Sciatic nerve (tissue), 2 donors: ENCODE results near the gene PIGU. TPM values are rescaled to one million over a fixed set of nuclear protein-coding genes. Genes with fewer than 3 reads are reported as not detected.

ENCODE experiments used
- ATAC-seq: fragments of 200-7000 bp; cut with Tn5 transposase; one replicate; pipeline ENCODE4 v1.9.1; 2020; ENCODE audit warnings: mild to moderate bottlenecking, moderate library complexity
- DNase-seq: peaks from one replicate; pipeline ENCODE4 v3.0.0-alpha.2; 2020; ENCODE audit warnings: low spot score
- intact Hi-C: fragments of 100-400 bp; cut with DNase I; formaldehyde crosslinking; loops from one replicate; pipeline ENCODE4 v1.14.2; 2022
- total RNA-seq: library from RNA; stranded (reverse); fragmentation: NEBNext Ultra II Directional; extraction: Animal tissue kit (Norgen Biotek cat#: 25700); gene quantifications from one replicate; pipeline ENCODE4 v1.2.1, GENCODE V29; 2021
- donor health status: DM: no; HTN: no; CAD: no.
- donor health status: DM: no; HTN: no; CAD: no.

Gene PIGU
- total RNA-seq, 1 donor from 2014 or later, result 28.2 TPM

- intact Hi-C loops, result no loop called here
- ATAC-seq, result no peak
- no peak for DNase-seq
Observed at GRCh38 chr20:34595377-34596184, 81.3 kb downstream of the PIGU start.

GRCh38 chr20:34586488-34587163 is 90.3 kb downstream of the PIGU start:
- intact Hi-C loops, result loop anchor here (10.0 kb wide), 1 partner anchor 118 kb away; the partner anchor contains the start of gene TP53INP2
- ATAC-seq, result no peak
- DNase-seq, result no peak

GRCh38 chr20:34585019-34585418 is 91.9 kb downstream of the PIGU start:
- DNase-seq (no peak), ATAC-seq (no peak)
- intact Hi-C loops, result loop anchor here (10.0 kb wide), 1 partner anchor 120 kb away; the partner anchor contains the start of gene TP53INP2

DNA sequence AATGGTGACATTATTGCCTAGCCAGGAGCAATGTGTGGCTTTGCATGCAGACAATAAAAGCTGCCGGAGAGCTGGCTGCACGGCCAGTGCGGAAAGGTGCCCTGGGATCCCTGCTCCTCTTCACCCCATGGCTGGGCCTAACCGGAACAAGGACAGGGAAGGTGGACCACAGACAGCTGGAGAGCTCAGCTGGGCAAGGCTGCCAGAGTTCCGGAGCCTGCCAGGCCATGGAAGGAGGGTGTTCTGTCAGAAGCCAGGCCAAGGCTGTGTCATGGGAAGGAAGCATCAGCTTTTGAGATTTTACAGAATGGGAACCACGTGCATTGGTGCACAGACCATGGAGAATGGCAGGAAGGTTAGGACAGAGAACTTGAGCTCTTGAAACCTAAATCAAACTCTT is 93.3 kb downstream of the PIGU start:
- ATAC-seq, result no peak
- intact Hi-C loops, result loop anchor here (10.0 kb wide), 1 partner anchor 121 kb away; the partner anchor contains the start of gene TP53INP2
- no peak for DNase-seq

- intact Hi-C loops, result loop anchor here (10.0 kb wide), 1 partner anchor 122 kb away; the partner anchor contains the start of gene TP53INP2
- ATAC-seq (no peak), DNase-seq (no peak)
Observed at GRCh38 chr20:34582911-34583310, 94.0 kb downstream of the PIGU start.

DNA sequence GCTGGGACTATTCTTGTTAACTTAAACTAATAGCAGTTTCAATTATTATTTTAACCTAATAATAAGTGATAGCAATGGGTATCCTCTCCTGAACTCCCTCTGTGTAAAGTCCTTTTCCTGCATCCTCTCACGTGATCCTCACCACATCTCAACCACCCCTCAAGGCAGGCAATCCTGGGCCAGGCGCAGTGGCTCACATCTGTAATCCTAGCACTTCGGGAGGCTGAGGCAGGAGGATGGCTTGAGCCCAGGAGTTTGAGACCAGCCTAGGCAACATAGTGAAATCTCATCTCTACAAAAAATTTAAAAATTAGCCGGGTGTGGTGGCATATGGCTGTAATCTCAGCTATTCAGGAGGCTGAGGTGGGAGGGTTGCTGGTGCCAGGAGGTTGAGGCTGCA is 94.7 kb downstream of the PIGU start:
- intact Hi-C loops, result loop anchor here (10.0 kb wide), 1 partner anchor 123 kb away; the partner anchor contains the start of gene TP53INP2
- no peak for ATAC-seq
- peak; percentile 30 for DNase-seq

DNA sequence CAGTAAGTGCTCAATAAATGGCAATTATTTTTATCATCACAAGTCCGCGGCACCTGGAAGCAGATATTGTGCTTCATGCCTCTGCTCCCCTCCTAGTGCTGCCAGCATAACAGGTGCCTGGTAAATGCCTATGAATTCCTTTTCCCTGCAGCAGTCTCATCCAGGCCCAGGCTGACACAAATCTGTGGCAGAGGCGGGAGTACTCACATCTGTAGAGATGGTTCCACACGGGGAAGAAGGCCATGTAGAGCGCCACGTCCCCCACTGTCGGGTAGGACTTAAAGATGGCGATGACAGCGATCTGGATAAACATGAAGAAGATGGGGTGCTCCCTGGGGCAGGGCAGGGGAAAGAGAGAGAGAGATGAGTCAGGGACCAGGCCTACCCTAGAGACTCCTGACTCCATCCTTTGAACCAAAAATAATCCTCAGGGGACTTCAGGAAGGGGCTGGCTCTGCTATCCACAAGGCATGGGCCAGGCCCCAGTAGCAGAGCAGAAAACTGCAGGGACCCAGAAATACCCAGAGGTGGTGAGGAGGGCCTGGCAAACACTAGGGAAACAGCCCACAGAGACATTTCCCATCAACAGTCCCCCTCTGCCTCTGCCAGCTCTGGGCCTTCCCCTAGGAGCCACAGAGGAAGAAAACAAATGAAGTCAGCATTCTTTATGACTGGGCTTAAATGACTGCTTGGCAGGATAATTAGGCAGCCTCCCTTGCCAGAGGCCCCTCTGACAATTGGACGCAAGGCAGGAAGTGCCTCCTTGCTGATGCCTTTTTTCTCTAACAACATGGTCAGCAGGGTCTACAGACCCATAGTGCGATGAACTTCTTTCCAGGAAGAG is 95.3 kb downstream of the PIGU start:
- intact Hi-C loops, result loop anchor here (10.0 kb wide), 1 partner anchor 123 kb away; the partner anchor contains the start of gene TP53INP2
- ATAC-seq, result peak; percentile 70
- DNase-seq, result peak; percentile 58

GRCh38 chr20:34579979-34580940 is 96.6 kb downstream of the PIGU start:
- peak; percentile 16 for ATAC-seq
- peak; percentile 42 for DNase-seq
- intact Hi-C loops, result loop anchor here (10.0 kb wide), 1 partner anchor 125 kb away; the partner anchor contains the start of gene TP53INP2

DNA sequence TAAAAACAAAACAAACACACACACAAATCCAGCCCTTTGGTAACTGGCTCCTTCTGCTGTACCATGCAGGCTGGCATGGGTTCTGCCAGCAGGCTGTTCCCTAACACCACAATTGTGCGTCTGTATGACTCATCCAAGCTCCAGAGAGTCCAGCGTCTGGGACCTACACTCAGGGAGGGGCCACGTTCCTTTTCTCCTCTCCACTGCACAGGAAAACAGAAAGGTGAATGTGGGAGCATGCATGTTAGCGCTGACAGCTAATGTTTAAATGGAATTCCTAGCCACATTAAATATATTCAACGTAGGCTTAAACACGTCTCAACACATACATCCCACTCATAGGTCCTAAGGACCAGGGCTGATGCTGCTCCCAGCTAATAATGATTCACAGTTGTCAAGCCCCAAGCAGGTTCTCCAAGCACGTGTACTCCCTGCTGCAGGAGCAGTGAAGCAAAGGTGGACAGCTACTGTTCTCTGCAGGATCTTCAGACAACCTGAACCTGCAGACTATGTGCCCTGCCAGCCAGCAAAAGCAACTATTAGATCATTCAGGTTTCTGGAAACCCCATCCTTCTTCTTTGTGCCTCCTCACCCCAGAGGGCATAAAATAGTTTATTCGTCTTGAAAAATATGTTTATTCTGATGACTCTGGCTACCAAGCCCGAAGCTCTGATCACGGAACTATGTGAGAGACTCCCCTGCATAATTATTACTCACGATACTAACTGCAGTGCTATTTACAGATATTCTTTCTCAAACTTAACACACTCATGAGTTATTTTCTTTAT is 97.5 kb downstream of the PIGU start:
- peak; percentile 63 for DNase-seq
- intact Hi-C loops, result no loop called here
- ATAC-seq, result peak; percentile 83

DNA sequence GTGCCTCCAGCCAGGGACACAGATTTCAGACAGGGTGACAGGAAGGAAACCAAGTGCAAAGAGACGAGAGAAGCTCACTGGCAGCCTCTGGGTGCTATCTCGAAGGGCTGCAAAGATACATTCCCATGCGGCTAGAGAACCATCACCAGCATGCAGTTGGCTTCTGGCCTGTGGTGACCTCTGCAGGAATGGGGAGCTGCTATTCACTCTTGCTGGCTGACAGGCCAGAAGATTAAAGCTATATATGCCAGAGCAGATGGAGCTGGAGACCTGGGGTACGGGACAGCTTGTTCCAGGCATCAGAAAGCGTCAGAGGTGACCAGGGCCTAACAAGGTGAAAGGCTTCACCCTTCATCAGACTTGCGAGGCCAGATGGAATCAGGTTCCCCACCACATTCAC is 98.4 kb downstream of the PIGU start:
- no peak for ATAC-seq
- intact Hi-C loops, result no loop called here

DNA sequence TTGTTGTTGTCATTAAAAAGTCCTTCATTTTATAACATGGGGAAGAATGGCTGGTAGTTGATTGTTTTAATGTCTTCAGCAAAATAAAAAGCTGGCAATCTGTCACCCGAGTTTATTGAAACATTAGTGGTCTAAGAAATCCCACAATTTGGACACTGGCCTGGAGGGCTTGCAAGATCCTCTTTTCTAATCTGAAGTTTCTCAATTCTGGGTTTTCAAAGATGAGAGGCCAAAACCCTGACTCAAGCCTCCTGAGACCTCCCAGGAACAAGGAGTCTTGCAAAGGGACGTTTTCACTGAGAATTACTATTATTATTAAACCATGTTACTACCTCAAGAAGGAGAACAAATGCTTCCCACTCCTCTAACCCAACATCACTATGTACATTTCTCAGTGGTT is 98.9 kb downstream of the PIGU start:
- DNase-seq (peak; percentile 31), ATAC-seq (peak; percentile 19)
- intact Hi-C loops, result no loop called here

More for the DNA sequence above, 98.4 kb downstream of the PIGU start:
- peak; percentile 44 for DNase-seq

- no peak for ATAC-seq
- no peak for DNase-seq
- intact Hi-C loops, result no loop called here
Observed at GRCh38 chr20:34577061-34577460, 99.8 kb downstream of the PIGU start.

DNA sequence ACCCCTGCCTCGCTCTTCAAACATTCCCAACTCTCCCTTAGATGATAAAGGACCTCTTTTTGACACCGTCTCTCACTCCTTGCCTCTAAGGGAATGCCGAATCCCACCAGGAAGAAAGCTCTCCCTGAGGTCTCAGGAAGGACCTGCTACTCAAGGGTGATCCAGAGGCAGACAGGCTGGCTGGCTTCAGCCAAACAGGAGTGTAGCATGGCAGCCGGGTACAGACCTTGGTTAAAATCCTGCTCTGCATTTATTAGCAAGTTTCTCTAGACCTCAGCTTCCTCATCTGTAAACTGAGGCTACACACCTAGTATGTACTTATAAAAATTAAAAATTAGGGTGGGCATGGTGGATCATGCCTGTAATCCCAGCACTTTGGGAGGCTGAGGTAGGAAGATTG is 101.1 kb downstream of the PIGU start:
- ATAC-seq (no peak), DNase-seq (no peak)
- intact Hi-C loops, result no loop called here

- no peak for DNase-seq
- intact Hi-C loops, result no loop called here
Observed at GRCh38 chr20:34575271-34575670, 101.6 kb downstream of the PIGU start.

GRCh38 chr20:34574861-34575260 is 102.0 kb downstream of the PIGU start:
- DNase-seq (no peak), ATAC-seq (no peak)
- intact Hi-C loops, result no loop called here

More at GRCh38 chr20:34575271-34575670, 101.6 kb downstream of the PIGU start:
- no peak for ATAC-seq

- intact Hi-C loops, result no loop called here
- ATAC-seq, result no peak
- peak; percentile 27 for DNase-seq
Observed at GRCh38 chr20:34574426-34574825, 102.5 kb downstream of the PIGU start.
